SK-N-SH treated with all-trans-retinoic acid at 6 μM for 48 hours (cell line): ENCODE measurements around the gene MED29.

Experiments
- ATAC-seq: fragments of 200-7000 bp; cut with Tn5 transposase; 3 replicates; pipeline ENCODE4 v1.9.1; 2020; ENCODE audit warnings: mild to moderate bottlenecking, moderate library complexity
- ARNTL ChIP-seq: fragments of 450-650 bp; formaldehyde crosslinking; IDR thresholded peaks from 2 replicates; pipeline ENCODE4 v1.5.0; 2020; ENCODE audit warnings: low read depth, mild to moderate bottlenecking, moderate library complexity, borderline replicate concordance
- BACH2 ChIP-seq: fragments of 250-450 bp; sonication (Bioruptor Pico); IDR thresholded peaks from 2 replicates; pipeline ENCODE4 v1.9.0; 2021; ENCODE audit warnings: mild to moderate bottlenecking, borderline replicate concordance
- GLIS3 ChIP-seq: fragments of 250-450 bp; sonication (Bioruptor Pico); IDR thresholded peaks from 2 replicates; pipeline ENCODE4 v1.5.0; 2020; ENCODE audit warnings: mild to moderate bottlenecking, moderate library complexity
- ISL1 ChIP-seq: fragments of 250-450 bp; sonication (Bioruptor Pico); IDR thresholded peaks from 2 replicates; pipeline ENCODE4 v2.1.2; 2022; ENCODE audit warnings: mild to moderate bottlenecking, moderate library complexity
- OSR1 ChIP-seq: fragments of 250-450 bp; sonication (Bioruptor Pico); IDR thresholded peaks from 2 replicates; pipeline ENCODE4 v1.8.0; 2022; ENCODE audit warnings: moderate library complexity, mild to moderate bottlenecking, inconsistent platforms
- PPARA ChIP-seq: fragments of 250-450 bp; sonication (Bioruptor Pico); IDR thresholded peaks from 2 replicates; pipeline ENCODE4 v1.5.0; 2020; ENCODE audit warnings: mild to moderate bottlenecking, borderline replicate concordance
- TCF4 ChIP-seq: fragments of 250-450 bp; sonication (Bioruptor Pico); IDR thresholded peaks from 2 replicates; pipeline ENCODE4 v1.8.0; 2021; ENCODE audit warnings: mild to moderate bottlenecking, moderate library complexity, borderline replicate concordance
- TOX ChIP-seq: fragments of 250-450 bp; sonication (Bioruptor Pico); IDR thresholded peaks from 2 replicates; pipeline ENCODE4 v1.8.0; 2021; ENCODE audit warnings: mild to moderate bottlenecking, moderate library complexity, borderline replicate concordance
- ZFP3 ChIP-seq: fragments of 250-450 bp; sonication (Bioruptor Pico); IDR thresholded peaks from 2 replicates; pipeline ENCODE4 v1.5.0; 2020; ENCODE audit warnings: mild to moderate bottlenecking, moderate library complexity
- ZFP30 ChIP-seq: fragments of 450-650 bp; formaldehyde crosslinking; IDR thresholded peaks from 2 replicates; pipeline ENCODE4 v1.5.0; 2022; ENCODE audit warnings: mild to moderate bottlenecking, moderate library complexity
- ZNF70 ChIP-seq: fragments of 450-650 bp; formaldehyde crosslinking; IDR thresholded peaks from 2 replicates; pipeline ENCODE4 v1.5.0; 2020; ENCODE audit warnings: mild to moderate bottlenecking, moderate library complexity
- TF ChIP-seq, protein P1 (sequence below): fragments of 250-450 bp; sonication (Bioruptor Pico); IDR thresholded peaks from 2 replicates; pipeline ENCODE4 v1.8.0; 2021; ENCODE audit warnings: low read depth, mild to moderate bottlenecking, moderate library complexity, borderline replicate concordance
- TF ChIP-seq, protein P2 (sequence below): fragments of 250-450 bp; sonication (Bioruptor Pico); IDR thresholded peaks from 2 replicates; pipeline ENCODE4 v1.5.1; 2021; ENCODE audit warnings: mild to moderate bottlenecking, moderate library complexity
- TF ChIP-seq, protein P3 (sequence below): fragments of 250-450 bp; sonication (Bioruptor Pico); IDR thresholded peaks from 2 replicates; pipeline ENCODE4 v1.5.1; 2020; ENCODE audit warnings: low read depth, mild to moderate bottlenecking, moderate library complexity
- TF ChIP-seq, protein P4 (sequence below): fragments of 250-450 bp; sonication (Bioruptor Pico); IDR thresholded peaks from 2 replicates; pipeline ENCODE4 v1.8.0; 2020; ENCODE audit warnings: mild to moderate bottlenecking, moderate library complexity, borderline replicate concordance

Gene MED29

DNA sequence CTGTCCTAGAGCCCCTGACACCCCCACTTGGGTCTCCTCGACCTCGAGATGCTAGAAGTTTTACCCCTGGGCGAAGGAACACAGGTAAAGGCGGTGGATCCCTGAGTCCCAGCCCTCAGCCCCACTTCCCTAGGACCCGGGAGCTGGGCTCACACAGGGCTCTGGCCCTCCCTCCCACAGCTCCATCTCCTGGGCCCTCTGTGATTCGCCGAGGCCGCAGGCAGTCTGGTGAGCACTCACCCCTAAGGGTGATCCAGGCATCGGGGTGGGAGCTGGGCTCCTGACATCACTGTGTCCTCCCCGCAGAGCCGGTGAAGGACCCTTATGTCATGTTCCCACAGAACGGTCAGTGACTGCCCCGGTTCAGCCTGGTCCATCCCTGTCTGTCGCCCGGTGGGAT lies 29.6 kb downstream of the MED29 start:
- no peak for ATAC-seq
- TF ChIP-seq GLIS3 (CRISPR knock-in tag), result no peak
- TF ChIP-seq TOX (CRISPR knock-in tag), result no peak
- no peak for TF ChIP-seq OSR1 (CRISPR knock-in tag)
- TF ChIP-seq, protein P1, sequence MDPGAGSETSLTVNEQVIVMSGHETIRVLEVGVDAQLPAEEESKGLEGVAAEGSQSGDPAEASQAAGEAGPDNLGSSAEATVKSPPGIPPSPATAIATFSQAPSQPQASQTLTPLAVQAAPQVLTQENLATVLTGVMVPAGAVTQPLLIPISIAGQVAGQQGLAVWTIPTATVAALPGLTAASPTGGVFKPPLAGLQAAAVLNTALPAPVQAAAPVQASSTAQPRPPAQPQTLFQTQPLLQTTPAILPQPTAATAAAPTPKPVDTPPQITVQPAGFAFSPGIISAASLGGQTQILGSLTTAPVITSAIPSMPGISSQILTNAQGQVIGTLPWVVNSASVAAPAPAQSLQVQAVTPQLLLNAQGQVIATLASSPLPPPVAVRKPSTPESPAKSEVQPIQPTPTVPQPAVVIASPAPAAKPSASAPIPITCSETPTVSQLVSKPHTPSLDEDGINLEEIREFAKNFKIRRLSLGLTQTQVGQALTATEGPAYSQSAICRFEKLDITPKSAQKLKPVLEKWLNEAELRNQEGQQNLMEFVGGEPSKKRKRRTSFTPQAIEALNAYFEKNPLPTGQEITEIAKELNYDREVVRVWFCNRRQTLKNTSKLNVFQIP (CRISPR knock-in tag), result no peak
- TF ChIP-seq, protein P2, sequence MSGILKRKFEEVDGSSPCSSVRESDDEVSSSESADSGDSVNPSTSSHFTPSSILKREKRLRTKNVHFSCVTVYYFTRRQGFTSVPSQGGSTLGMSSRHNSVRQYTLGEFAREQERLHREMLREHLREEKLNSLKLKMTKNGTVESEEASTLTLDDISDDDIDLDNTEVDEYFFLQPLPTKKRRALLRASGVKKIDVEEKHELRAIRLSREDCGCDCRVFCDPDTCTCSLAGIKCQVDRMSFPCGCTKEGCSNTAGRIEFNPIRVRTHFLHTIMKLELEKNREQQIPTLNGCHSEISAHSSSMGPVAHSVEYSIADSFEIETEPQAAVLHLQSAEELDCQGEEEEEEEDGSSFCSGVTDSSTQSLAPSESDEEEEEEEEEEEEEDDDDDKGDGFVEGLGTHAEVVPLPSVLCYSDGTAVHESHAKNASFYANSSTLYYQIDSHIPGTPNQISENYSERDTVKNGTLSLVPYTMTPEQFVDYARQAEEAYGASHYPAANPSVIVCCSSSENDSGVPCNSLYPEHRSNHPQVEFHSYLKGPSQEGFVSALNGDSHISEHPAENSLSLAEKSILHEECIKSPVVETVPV (CRISPR knock-in tag), result no peak
- TF ChIP-seq ISL1 (CRISPR knock-in tag), result no peak
- TF ChIP-seq, protein P3, sequence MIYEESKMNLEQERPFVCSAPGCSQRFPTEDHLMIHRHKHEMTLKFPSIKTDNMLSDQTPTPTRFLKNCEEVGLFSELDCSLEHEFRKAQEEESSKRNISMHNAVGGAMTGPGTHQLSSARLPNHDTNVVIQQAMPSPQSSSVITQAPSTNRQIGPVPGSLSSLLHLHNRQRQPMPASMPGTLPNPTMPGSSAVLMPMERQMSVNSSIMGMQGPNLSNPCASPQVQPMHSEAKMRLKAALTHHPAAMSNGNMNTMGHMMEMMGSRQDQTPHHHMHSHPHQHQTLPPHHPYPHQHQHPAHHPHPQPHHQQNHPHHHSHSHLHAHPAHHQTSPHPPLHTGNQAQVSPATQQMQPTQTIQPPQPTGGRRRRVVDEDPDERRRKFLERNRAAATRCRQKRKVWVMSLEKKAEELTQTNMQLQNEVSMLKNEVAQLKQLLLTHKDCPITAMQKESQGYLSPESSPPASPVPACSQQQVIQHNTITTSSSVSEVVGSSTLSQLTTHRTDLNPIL (CRISPR knock-in tag), result no peak
- TF ChIP-seq BACH2, result no peak
- TF ChIP-seq ZFP3 (CRISPR knock-in tag), result no peak
- TF ChIP-seq TCF4 (CRISPR knock-in tag), result no peak
- TF ChIP-seq PPARA, result no peak
- TF ChIP-seq ARNTL (CRISPR knock-in tag), result no peak
- no peak for TF ChIP-seq ZFP30

DNA sequence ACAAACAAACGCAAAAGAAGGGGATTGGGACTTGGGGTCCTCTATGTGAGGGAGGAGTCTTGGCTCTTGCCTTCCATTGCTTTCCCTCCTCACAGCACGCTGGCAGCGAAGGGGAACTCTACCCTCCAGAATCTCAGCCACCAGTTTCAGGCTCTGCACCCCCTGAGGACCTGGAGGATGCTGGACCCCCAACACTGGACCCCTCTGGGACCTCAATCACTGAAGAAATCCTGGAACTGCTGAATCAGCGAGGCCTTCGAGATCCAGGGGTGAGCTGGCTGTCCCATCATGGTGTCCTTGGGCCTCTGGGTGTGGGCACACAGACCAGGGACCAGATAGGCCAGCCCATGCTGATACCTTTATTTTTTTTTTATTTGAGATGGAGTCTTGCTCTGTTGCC lies 30.8 kb downstream of the MED29 start:
- ATAC-seq, result no peak
- TF ChIP-seq PPARA, result no peak
- TF ChIP-seq, protein P1 (CRISPR knock-in tag), result no peak
- TF ChIP-seq, protein P3 (CRISPR knock-in tag), result no peak
- no peak for TF ChIP-seq ZNF70 (CRISPR knock-in tag)
- TF ChIP-seq, protein P2 (CRISPR knock-in tag), result no peak
- TF ChIP-seq, protein P4, sequence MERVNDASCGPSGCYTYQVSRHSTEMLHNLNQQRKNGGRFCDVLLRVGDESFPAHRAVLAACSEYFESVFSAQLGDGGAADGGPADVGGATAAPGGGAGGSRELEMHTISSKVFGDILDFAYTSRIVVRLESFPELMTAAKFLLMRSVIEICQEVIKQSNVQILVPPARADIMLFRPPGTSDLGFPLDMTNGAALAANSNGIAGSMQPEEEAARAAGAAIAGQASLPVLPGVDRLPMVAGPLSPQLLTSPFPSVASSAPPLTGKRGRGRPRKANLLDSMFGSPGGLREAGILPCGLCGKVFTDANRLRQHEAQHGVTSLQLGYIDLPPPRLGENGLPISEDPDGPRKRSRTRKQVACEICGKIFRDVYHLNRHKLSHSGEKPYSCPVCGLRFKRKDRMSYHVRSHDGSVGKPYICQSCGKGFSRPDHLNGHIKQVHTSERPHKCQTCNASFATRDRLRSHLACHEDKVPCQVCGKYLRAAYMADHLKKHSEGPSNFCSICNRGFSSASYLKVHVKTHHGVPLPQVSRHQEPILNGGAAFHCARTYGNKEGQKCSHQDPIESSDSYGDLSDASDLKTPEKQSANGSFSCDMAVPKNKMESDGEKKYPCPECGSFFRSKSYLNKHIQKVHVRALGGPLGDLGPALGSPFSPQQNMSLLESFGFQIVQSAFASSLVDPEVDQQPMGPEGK, result no peak
- TF ChIP-seq TCF4 (CRISPR knock-in tag), result no peak
- TF ChIP-seq ZFP30, result no peak
- TF ChIP-seq ARNTL (CRISPR knock-in tag), result no peak

DNA sequence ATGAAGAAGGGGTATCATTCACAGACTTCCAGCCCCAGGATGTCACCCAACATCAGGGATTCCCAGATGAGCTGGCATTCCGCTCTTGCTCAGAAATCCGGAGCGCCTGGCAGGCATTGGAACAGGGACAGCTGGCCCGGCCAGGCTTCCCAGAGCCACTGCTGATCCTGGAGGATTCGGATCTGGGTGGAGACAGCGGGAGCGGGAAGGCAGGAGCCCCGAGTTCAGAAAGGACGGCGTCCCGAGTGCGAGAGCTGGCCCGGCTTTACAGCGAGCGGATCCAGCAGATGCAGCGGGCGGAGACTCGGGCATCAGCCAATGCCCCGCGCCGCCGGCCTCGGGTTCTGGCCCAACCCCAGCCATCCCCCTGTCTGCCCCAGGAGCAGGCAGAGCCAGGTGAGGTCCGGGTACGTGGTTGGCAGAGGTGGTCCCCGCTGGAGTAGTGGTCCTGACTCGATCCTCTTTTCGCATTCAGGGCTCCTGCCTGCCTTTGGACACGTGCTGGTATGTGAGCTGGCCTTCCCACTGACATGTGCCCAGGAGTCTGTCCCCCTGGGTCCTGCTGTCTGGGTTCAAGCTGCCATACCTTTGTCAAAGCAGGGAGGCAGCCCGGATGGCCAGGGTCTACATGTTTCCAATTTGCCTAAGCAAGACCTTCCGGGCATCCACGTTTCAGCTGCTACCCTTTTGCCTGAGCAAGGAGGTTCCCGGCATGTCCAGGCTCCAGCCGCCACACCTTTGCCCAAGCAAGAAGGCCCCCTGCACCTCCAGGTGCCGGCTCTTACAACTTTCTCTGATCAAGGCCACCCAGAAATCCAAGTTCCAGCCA lies 32.3 kb downstream of the MED29 start:
- ATAC-seq, result no peak
- TF ChIP-seq PPARA (no peak), TCF4 (CRISPR knock-in tag) (no peak), TOX (CRISPR knock-in tag) (no peak)
- TF ChIP-seq, protein P1 (CRISPR knock-in tag), result no peak
- TF ChIP-seq, protein P2 (CRISPR knock-in tag), result no peak
- TF ChIP-seq, protein P4, result no peak
- TF ChIP-seq, protein P3 (CRISPR knock-in tag), result no peak
